PFSK-1 (cell line): ENCODE data around the gene NEDD4L.

Experiments used
- POLR2AphosphoS5 ChIP-seq: IDR thresholded peaks from 2 replicates; pipeline ENCODE4 v1.6.1; 2012; ENCODE audit warnings: low read depth, mild to moderate bottlenecking, control low read depth, low read length, moderate library complexity
- REST ChIP-seq, 2 experiments: IDR thresholded peaks; 2 replicates each; pipeline versions ENCODE4 v1.6.1 to v1.8.0; 2011 to 2012; ENCODE audit warnings: low read depth in 2 of 2, low read length in 2 of 2, control low read depth in 1 of 2, inconsistent platforms in 1 of 2, mild to moderate bottlenecking in 1 of 2, moderate library complexity in 1 of 2; ENCODE audit not compliant: insufficient read depth in 1 of 2
- SIN3A ChIP-seq: IDR thresholded peaks from 2 replicates; pipeline ENCODE4 v1.6.1; 2012; ENCODE audit warnings: mild to moderate bottlenecking, low read length, moderate library complexity, borderline replicate concordance; ENCODE audit not compliant: insufficient read depth
- TAF1 ChIP-seq: IDR thresholded peaks from 2 replicates; pipeline ENCODE4 v1.6.1; 2012; ENCODE audit warnings: low read length, control low read depth, borderline replicate concordance; ENCODE audit not compliant: insufficient read depth

- no peak for TF ChIP-seq POLR2AphosphoS5
- no peak for TF ChIP-seq SIN3A
- TF ChIP-seq TAF1: no peak
- no peak for TF ChIP-seq REST (IDR thresholded peaks at IDR 0.05; ENCODE audit: insufficient read depth in 1 of 2, low read depth in 2 of 2, low read length in 2 of 2)
Measured at GRCh38 chr18:58161659-58162058, 117.6 kb downstream of the NEDD4L start.
